HG03432 (cell line): Measurements from ENCODE around the gene MATN1.
A peak's percentile ranks its signal among the peaks of the same experiment; 100 is the strongest.
"Not testable (repeated sequence)": the region's sequence is repeated elsewhere in the genome, so short reads cannot be mapped to it uniquely, and the experiment has no call there.

ENCODE experiments used
- ATAC-seq: cut with Tn5 transposase; IDR thresholded peaks from one replicate; pipeline ENCODE4 v1.9.1; 2021; ENCODE audit warnings: mild to moderate bottlenecking, moderate library complexity; ENCODE audit not compliant: unreplicated experiment

The MATN1 gene

GRCh38 chr1:30700528-30701257 lies 22.7 kb downstream of the MATN1 start:
- no peak for ATAC-seq

- ATAC-seq, result no peak
Observed at GRCh38 chr1:30699762-30700161, 23.6 kb downstream of the MATN1 start.

GRCh38 chr1:30698401-30698981 lies 24.9 kb downstream of the MATN1 start:
- no peak for ATAC-seq

- ATAC-seq, result peak; percentile 66
Observed at GRCh38 chr1:30697571-30698376, 25.6 kb downstream of the MATN1 start.

GRCh38 chr1:30696831-30697230 lies 26.6 kb downstream of the MATN1 start:
- no peak for ATAC-seq

GRCh38 chr1:30695439-30695841 lies 27.9 kb downstream of the MATN1 start:
- no peak for ATAC-seq

- no peak for ATAC-seq
Observed at GRCh38 chr1:30694280-30695175, 28.9 kb downstream of the MATN1 start.

GRCh38 chr1:30693822-30694221 lies 29.6 kb downstream of the MATN1 start:
- ATAC-seq, result no peak

- no peak for ATAC-seq
Observed at GRCh38 chr1:30693366-30693765, 30.0 kb downstream of the MATN1 start.

- no peak for ATAC-seq
Observed at GRCh38 chr1:30692948-30693301, 30.5 kb downstream of the MATN1 start.

- ATAC-seq, result no peak
Observed at GRCh38 chr1:30692201-30692947, 31.0 kb downstream of the MATN1 start.

- no peak for ATAC-seq
Observed at GRCh38 chr1:30691480-30691879, 31.9 kb downstream of the MATN1 start.

- no peak for ATAC-seq
Observed at GRCh38 chr1:30689901-30690645, 33.3 kb downstream of the MATN1 start.

GRCh38 chr1:30688920-30689794 lies 34.2 kb downstream of the MATN1 start:
- no peak for ATAC-seq

- not testable (repeated sequence) for ATAC-seq
Observed at GRCh38 chr1:30688516-30688915, 34.9 kb downstream of the MATN1 start.

GRCh38 chr1:30687886-30688285 lies 35.5 kb downstream of the MATN1 start:
- no peak for ATAC-seq

- ATAC-seq, result no peak
Observed at GRCh38 chr1:30686236-30686935, 37.0 kb downstream of the MATN1 start.

GRCh38 chr1:30685796-30686165 lies 37.6 kb downstream of the MATN1 start:
- ATAC-seq, result no peak
